MM.1S (cell line): ENCODE measurements around the gene ADAMTSL3.

Experiments
- DNase-seq: peaks from one replicate; pipeline ENCODE4 v3.0.0-alpha.2; 2015
- H2AFZ ChIP-seq: fragments of 300-600 bp; sonication (generic); 2 replicates; pipeline ENCODE4 v1.6.0; 2016; ENCODE audit warnings: antibody characterized with exemption, low read length
- H3F3A ChIP-seq: fragments of 300-600 bp; sonication (generic); 2 replicates; pipeline ENCODE4 v1.6.1; 2016; ENCODE audit warnings: mild to moderate bottlenecking, antibody characterized with exemption, low read length, moderate library complexity, mixed read lengths; ENCODE audit not compliant: insufficient read depth
- H3K27ac ChIP-seq: fragments of 300-600 bp; sonication (generic); 2 replicates; pipeline ENCODE4 v1.5.1; 2016; ENCODE audit warnings: mild to moderate bottlenecking, low read length
- H3K27me3 ChIP-seq: fragments of 300-600 bp; sonication (generic); replicated peaks from 2 replicates; pipeline ENCODE4 v1.6.0; 2016; ENCODE audit warnings: low read length; ENCODE audit not compliant: insufficient read depth
- H3K36me3 ChIP-seq: fragments of 300-600 bp; sonication (generic); replicated peaks from 2 replicates; pipeline ENCODE4 v1.6.1; 2016; ENCODE audit warnings: mild to moderate bottlenecking, low read length, mixed read lengths; ENCODE audit not compliant: insufficient read depth
- H3K4me1 ChIP-seq: fragments of 300-600 bp; sonication (generic); 2 replicates; pipeline ENCODE4 v1.6.1; 2016; ENCODE audit warnings: low read length, mixed read lengths
- H3K4me2 ChIP-seq: fragments of 300-600 bp; sonication (generic); 2 replicates; pipeline ENCODE4 v1.6.0; 2016; ENCODE audit warnings: low read depth, low read length
- H3K4me3 ChIP-seq: fragments of 300-600 bp; sonication (generic); 2 replicates; pipeline ENCODE4 v1.5.1; 2016; ENCODE audit warnings: low read length, mixed read lengths
- H3K79me2 ChIP-seq: fragments of 300-600 bp; sonication (generic); 2 replicates; pipeline ENCODE4 v1.6.1; 2016; ENCODE audit warnings: mixed run types, low read length, mixed read lengths
- H3K9ac ChIP-seq: fragments of 300-600 bp; sonication (generic); 2 replicates; pipeline ENCODE4 v1.6.1; 2016; ENCODE audit warnings: low read length, mixed read lengths
- H3K9me2 ChIP-seq: fragments of 300-600 bp; sonication (generic); replicated peaks from 2 replicates; pipeline ENCODE4 v1.6.1; 2016; ENCODE audit warnings: mild to moderate bottlenecking, low read length, mixed read lengths; ENCODE audit not compliant: insufficient read depth
- H3K9me3 ChIP-seq: fragments of 300-600 bp; sonication (generic); replicated peaks from 2 replicates; pipeline ENCODE4 v1.6.1; 2016; ENCODE audit warnings: mild to moderate bottlenecking, low read length, mixed read lengths; ENCODE audit not compliant: insufficient read depth
- H4K20me1 ChIP-seq: fragments of 300-600 bp; sonication (generic); 2 replicates; pipeline ENCODE4 v1.6.1; 2016; ENCODE audit warnings: mild to moderate bottlenecking, low read length, moderate library complexity, mixed read lengths; ENCODE audit not compliant: insufficient read depth
- CTCF ChIP-seq: fragments of 300-600 bp; sonication (generic); IDR thresholded peaks from 2 replicates; pipeline ENCODE4 v1.5.1; 2016; ENCODE audit warnings: antibody characterized with exemption, low read length, mixed read lengths
- EZH2 ChIP-seq: fragments of 300-600 bp; sonication (generic); optimal IDR thresholded peaks from 2 replicates; pipeline ENCODE3; 2017; ENCODE audit warnings: low read depth, mild to moderate bottlenecking, antibody characterized with exemption, low read length, mixed read lengths
- EZH2phosphoT487 ChIP-seq: fragments of 300-600 bp; sonication (generic); IDR thresholded peaks from 2 replicates; pipeline ENCODE4 v1.6.1; 2018; ENCODE audit warnings: antibody characterized with exemption, low read length

Gene ADAMTSL3

GRCh38 chr15:83654379-83655236, 685 bp downstream of the ADAMTSL3 start:
- H3K9ac ChIP-seq = no peak overlapping the region

GRCh38 chr15:83655237-83655616, 1.3 kb downstream of the ADAMTSL3 start:
- no peaks in the 10 kb centered on the region for H3K27me3 ChIP-seq
- H3F3A ChIP-seq = no peaks in the 10 kb centered on the region
- no peaks in the 10 kb centered on the region for H3K4me1 ChIP-seq
- H3K9me3 ChIP-seq = no peaks in the 10 kb centered on the region
- no peaks in the 10 kb centered on the region for H3K36me3 ChIP-seq
- H2AFZ ChIP-seq = no peak overlapping the region
- H3K9me2 ChIP-seq = no peaks in the 10 kb centered on the region
- no peak overlapping the region for H3K4me3 ChIP-seq
- no peak for DNase-seq
- no peak overlapping the region for H3K9ac ChIP-seq
- no peaks in the 10 kb centered on the region for H3K79me2 ChIP-seq
- no peak overlapping the region for H3K4me2 ChIP-seq
- TF ChIP-seq CTCF (no peak), EZH2phosphoT487 (no peak), EZH2 (no peak)
- no peak overlapping the region for H3K27ac ChIP-seq
- no peaks in the 10 kb centered on the region for H4K20me1 ChIP-seq

More at GRCh38 chr15:83654379-83655236, 685 bp downstream of the ADAMTSL3 start:
- no peak overlapping the region for H3K4me3 ChIP-seq
- H3K27me3 ChIP-seq = no peaks in the 10 kb centered on the region
- H3K79me2 ChIP-seq = no peaks in the 10 kb centered on the region
- H3K4me1 ChIP-seq = no peaks in the 10 kb centered on the region
- H3K4me2 ChIP-seq = no peak overlapping the region
- no peaks in the 10 kb centered on the region for H3K9me3 ChIP-seq
- H2AFZ ChIP-seq = no peak overlapping the region
- no peak for DNase-seq
- no peaks in the 10 kb centered on the region for H3F3A ChIP-seq
- no peaks in the 10 kb centered on the region for H4K20me1 ChIP-seq
- no peaks in the 10 kb centered on the region for H3K9me2 ChIP-seq
- TF ChIP-seq EZH2phosphoT487 (no peak), EZH2 (no peak), CTCF (no peak)
- no peaks in the 10 kb centered on the region for H3K36me3 ChIP-seq
- H3K27ac ChIP-seq = no peak overlapping the region

- H3K9ac ChIP-seq = no peak overlapping the region
- no peaks in the 10 kb centered on the region for H3K79me2 ChIP-seq
- DNase-seq = no peak
- H3K27ac ChIP-seq = no peak overlapping the region
- no peaks in the 10 kb centered on the region for H3K36me3 ChIP-seq
- no peaks in the 10 kb centered on the region for H3K4me1 ChIP-seq
- no peaks in the 10 kb centered on the region for H4K20me1 ChIP-seq
- H3K4me2 ChIP-seq = no peak overlapping the region
- TF ChIP-seq EZH2 (no peak), EZH2phosphoT487 (no peak), CTCF (no peak)
- no peaks in the 10 kb centered on the region for H3K9me2 ChIP-seq
- no peak overlapping the region for H3K4me3 ChIP-seq
- no peak overlapping the region for H2AFZ ChIP-seq
- H3K9me3 ChIP-seq = no peaks in the 10 kb centered on the region
- no peaks in the 10 kb centered on the region for H3K27me3 ChIP-seq
- no peaks in the 10 kb centered on the region for H3F3A ChIP-seq
Observed at GRCh38 chr15:83656192-83656591, 2.3 kb downstream of the ADAMTSL3 start.
